ENCODE data around the gene PLXNB1. TPM values are rescaled to one million over a fixed set of nuclear protein-coding genes. Genes with fewer than 3 reads are reported as not detected.

PLXNB1 gene
- total and polyA plus RNA-seq, 2 of the 13 experiments (the other 11 are each of a cell fraction or from before 2014, with no cell fraction given), result 86.0 to 143 TPM

GRCh38 chr3:48433472-48434118 lies 3.7 kb upstream of the PLXNB1 start:
- Histone ChIP-seq H3K27me3 (ENCODE audit: control insufficient read depth in 1 of 2, insufficient read depth in 2 of 2, low read length in 2 of 2) (no peaks in the 10 kb centered on the region), H3K9ac (ENCODE audit: insufficient read depth, low read depth, low read length) (peak overlapping the region; percentile 45), H3K79me2 (ENCODE audit: insufficient read depth, low read length) (peaks cover 7% of the 10 kb centered on the region), H3K4me3 (replicated peaks in 1 of 3; ENCODE audit: insufficient read depth in 1 of 3, low read depth in 2 of 3, low read length in 3 of 3) (peak overlapping the region in 2 of 3 experiments; percentile 0 to 26; a peak in 2 of 6 replicates), H4K20me1 (ENCODE audit: insufficient read depth, low read length) (no peaks in the 10 kb centered on the region), H3K9me3 (ENCODE audit: low read length) (no peaks in the 10 kb centered on the region), H2AFZ (ENCODE audit: low read length) (no peak overlapping the region), H3K27ac (ENCODE audit: extremely low read length, insufficient read depth, low read length) (peak overlapping the region; percentile 99), H3K4me2 (ENCODE audit: low read depth, low read length) (peak overlapping the region; percentile 49), H3K36me3 (replicated peaks in 1 of 2; ENCODE audit: control insufficient read depth in 1 of 2, insufficient read depth in 2 of 2, low read length in 2 of 2) (peaks cover 1 to 4% of the 10 kb centered on the region in 2 experiments; a peak in 3 of 5 replicates), H3K4me1 (ENCODE audit: insufficient read depth, low read length) (peaks cover 70% of the 10 kb centered on the region)
- ChIA-PET CTCF (ENCODE audit: low intra/inter-chr PET ratio, low total read pairs) (interaction anchor here (1.2 to 5.7 kb wide), 5 partner anchors 17 to 201 kb away, joined by 3 to 117 read pairs (median 28); no protein-coding TSS in a partner anchor), POLR2A (interaction anchor here (1.2 to 9.0 kb wide), 7 partner anchors 10 to 40 kb away, joined by 3 to 130 read pairs (median 17); partner anchors contain the start of gene ATRIP)
- peak; percentile 11 for ATAC-seq
- intact Hi-C loops (cut with micrococcal nuclease; ENCODE audit: unreplicated experiment) (no loop called here), in situ Hi-C loops (cut with HindIII; ENCODE audit: extremely low pct_ligation_motif_present, low pct_unique_long_range_greater_than_20kb) (no loop called here)
- 44% methylated on average over 11 of the region's 12 CpGs for WGBS (ENCODE audit: low lambda C conversion rate)
- peak; percentile 79 for DNase-seq (ENCODE audit: low spot score)
- BruUV-seq (replicated peaks), result TSS peak; percentile 40
- FAIRE-seq, result peak; percentile 80
- TF ChIP-seq ZNF329 (CRISPR knock-in tag; IDR thresholded peaks at IDR 0.05; ENCODE audit: low read depth) (no peak), RARA (CRISPR knock-in tag; IDR thresholded peaks at IDR 0.05) (0 out of 2 replicates have a peak, but pooled peaks have one; percentile 44), KDM3A (CRISPR knock-in tag; IDR thresholded peaks at IDR 0.05; ENCODE audit: low read depth) (no peak), ZNF280D (CRISPR knock-in tag; IDR thresholded peaks at IDR 0.05) (no peak), SP5 (CRISPR knock-in tag; IDR thresholded peaks at IDR 0.05; ENCODE audit: borderline replicate concordance, low read depth) (peak; percentile 46; the same call in 1 of the 2 replicates), PAWR (CRISPR knock-in tag; IDR thresholded peaks at IDR 0.05; ENCODE audit: borderline replicate concordance) (no peak), ZNF687 (CRISPR knock-in tag; IDR thresholded peaks at IDR 0.05) (peak; percentile 39), NR3C1 (CRISPR knock-in tag; IDR thresholded peaks at IDR 0.05) (no peak), MTF1 (CRISPR knock-in tag; IDR thresholded peaks at IDR 0.05) (no peak), TBL1XR1 (IDR thresholded peaks at IDR 0.05; ENCODE audit: borderline replicate concordance, low read length, partially characterized antibody) (no peak), ZFP62 (CRISPR knock-in tag; IDR thresholded peaks at IDR 0.05) (no peak), PHF8 (CRISPR knock-in tag; IDR thresholded peaks at IDR 0.05) (0 out of 2 replicates have a peak, but pooled peaks have one; percentile 8), MAFF (IDR thresholded peaks at IDR 0.05; ENCODE audit: low read depth, low read length) (0 out of 2 replicates have a peak, but pooled peaks have one; percentile 1), PITX1 (CRISPR knock-in tag; IDR thresholded peaks at IDR 0.05) (peak; percentile 80), ZNF619 (CRISPR knock-in tag; IDR thresholded peaks at IDR 0.05) (no peak), NR2F6 (IDR thresholded peaks at IDR 0.05) (peak; percentile 46; the same call in 1 of the 2 replicates), NR2F6 (CRISPR knock-in tag; IDR thresholded peaks at IDR 0.05) (peak; percentile 61; the same call in 1 of the 2 replicates), HIVEP1 (CRISPR knock-in tag; IDR thresholded peaks at IDR 0.05) (0 out of 2 replicates have a peak, but pooled peaks have one; percentile 36), ZNF432 (CRISPR knock-in tag; IDR thresholded peaks at IDR 0.05; ENCODE audit: borderline replicate concordance) (no peak)

Measured in HepG2 (cell line).